Fibroblast of skin of left quadriceps (primary cell): ENCODE data around the gene ZNF43.
"Not testable (repeated sequence)": the region's sequence is repeated elsewhere in the genome, so short reads cannot be mapped to it uniquely, and the experiment has no call there.

Experiments
- DNase-seq, 2 experiments: peaks; one replicate each; pipeline ENCODE4 v3.0.0-alpha.2; 2013; ENCODE audit warnings: low read depth in 2 of 2

Gene ZNF43

GRCh38 chr19:21835810-21836444 is at the start of gene ZNF43:
TSS of gene ZNF43 (minus strand) at chr19:21836182. CDS start at chr19:21836038, 144 bp downstream.
- DNase-seq, result peak; percentile 92

GRCh38 chr19:21885516-21885915 is 49.5 kb upstream of the ZNF43 start:
- DNase-seq, result not testable (repeated sequence)

- DNase-seq, result not testable (repeated sequence)
These were observed 48.8 kb upstream of the ZNF43 start for GRCh38 chr19:21884786-21885185.

GRCh38 chr19:21883516-21883915 is 47.5 kb upstream of the ZNF43 start:
- DNase-seq, result peak in 1 of 2 experiments; percentile 9

GRCh38 chr19:21880761-21881160 is 44.8 kb upstream of the ZNF43 start:
- DNase-seq, result not testable (repeated sequence)

- DNase-seq, result no peak
These were observed 42.7 kb upstream of the ZNF43 start for GRCh38 chr19:21878646-21879045.

GRCh38 chr19:21877976-21878375 is 42.0 kb upstream of the ZNF43 start:
- no peak for DNase-seq

- not testable (repeated sequence) for DNase-seq
These were observed 40.6 kb upstream of the ZNF43 start for GRCh38 chr19:21876608-21877007.

- DNase-seq, result no peak
These were observed 21.0 kb upstream of the ZNF43 start for GRCh38 chr19:21856773-21857514.

GRCh38 chr19:21851596-21852345 is 15.8 kb upstream of the ZNF43 start:
- DNase-seq, result peak; percentile 86 to 89

- no peak for DNase-seq
These were observed 14.8 kb upstream of the ZNF43 start for GRCh38 chr19:21850656-21851255.

- no peak for DNase-seq
These were observed 12.7 kb upstream of the ZNF43 start for GRCh38 chr19:21848706-21849105.

- DNase-seq, result no peak
These were observed 7.1 kb upstream of the ZNF43 start for GRCh38 chr19:21843081-21843480.

GRCh38 chr19:21841488-21842097 is 5.6 kb upstream of the ZNF43 start:
- DNase-seq, result no peak

- no peak for DNase-seq
These were observed 5.1 kb upstream of the ZNF43 start for GRCh38 chr19:21841081-21841480.

- no peak for DNase-seq
These were observed 4.0 kb upstream of the ZNF43 start for GRCh38 chr19:21839976-21840375.

- DNase-seq, result no peak
These were observed 2.7 kb upstream of the ZNF43 start for GRCh38 chr19:21838646-21839045.

GRCh38 chr19:21835429-21835809 is 563 bp downstream of the ZNF43 start:
- no peak for DNase-seq

GRCh38 chr19:21833733-21834132 is 2.2 kb downstream of the ZNF43 start:
- DNase-seq, result no peak

- DNase-seq, result no peak
These were observed 11.3 kb downstream of the ZNF43 start for GRCh38 chr19:21824679-21825078.

- DNase-seq, result no peak
These were observed 12.8 kb downstream of the ZNF43 start for GRCh38 chr19:21823224-21823623.

- no peak for DNase-seq
These were observed 23.5 kb downstream of the ZNF43 start for GRCh38 chr19:21812448-21812847.
